Measurements from ENCODE around the gene CDC42EP1. TPM values are rescaled to one million over a fixed set of nuclear protein-coding genes. Genes with fewer than 3 reads are reported as not detected.
A peak's percentile ranks its signal among the peaks of the same experiment; 100 is the strongest.

The CDC42EP1 gene
- total and polyA plus RNA-seq, 7 donors, result 14.6 to 64.1 (median 24.6) TPM

DNA sequence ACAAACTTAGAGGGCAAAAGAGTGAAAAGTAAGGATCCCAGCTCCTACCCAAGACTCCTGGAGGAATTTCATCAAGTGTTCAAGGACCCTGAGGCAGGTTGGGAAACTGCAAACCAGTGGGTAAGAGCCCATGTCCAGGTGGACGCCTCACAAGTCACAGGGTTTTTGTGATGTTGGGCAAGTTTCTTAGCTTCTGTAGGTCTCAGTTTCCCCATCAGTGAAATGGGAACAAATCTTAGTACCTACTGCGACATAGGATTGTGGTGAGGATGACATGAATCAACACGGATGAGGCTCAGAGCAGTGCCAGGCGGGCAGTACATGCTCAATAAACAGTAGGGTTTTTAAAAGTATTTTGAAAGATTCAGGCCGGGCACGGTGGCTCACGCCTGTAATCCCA, 17.3 kb upstream of the CDC42EP1 start:
- no peak for TF ChIP-seq POLR2A (IDR thresholded peaks at IDR 0.05)
- no peak for TF ChIP-seq EP300 (IDR thresholded peaks at IDR 0.05)
- TF ChIP-seq, protein P1, sequence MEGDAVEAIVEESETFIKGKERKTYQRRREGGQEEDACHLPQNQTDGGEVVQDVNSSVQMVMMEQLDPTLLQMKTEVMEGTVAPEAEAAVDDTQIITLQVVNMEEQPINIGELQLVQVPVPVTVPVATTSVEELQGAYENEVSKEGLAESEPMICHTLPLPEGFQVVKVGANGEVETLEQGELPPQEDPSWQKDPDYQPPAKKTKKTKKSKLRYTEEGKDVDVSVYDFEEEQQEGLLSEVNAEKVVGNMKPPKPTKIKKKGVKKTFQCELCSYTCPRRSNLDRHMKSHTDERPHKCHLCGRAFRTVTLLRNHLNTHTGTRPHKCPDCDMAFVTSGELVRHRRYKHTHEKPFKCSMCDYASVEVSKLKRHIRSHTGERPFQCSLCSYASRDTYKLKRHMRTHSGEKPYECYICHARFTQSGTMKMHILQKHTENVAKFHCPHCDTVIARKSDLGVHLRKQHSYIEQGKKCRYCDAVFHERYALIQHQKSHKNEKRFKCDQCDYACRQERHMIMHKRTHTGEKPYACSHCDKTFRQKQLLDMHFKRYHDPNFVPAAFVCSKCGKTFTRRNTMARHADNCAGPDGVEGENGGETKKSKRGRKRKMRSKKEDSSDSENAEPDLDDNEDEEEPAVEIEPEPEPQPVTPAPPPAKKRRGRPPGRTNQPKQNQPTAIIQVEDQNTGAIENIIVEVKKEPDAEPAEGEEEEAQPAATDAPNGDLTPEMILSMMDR (IDR thresholded peaks at IDR 0.05), result no peak
- no peak for TF ChIP-seq POLR2AphosphoS5 (IDR thresholded peaks at IDR 0.05)
- WGBS, 2 donors, result 87 to 93% methylated on average over 7 of the region's 7 CpGs
- Histone ChIP-seq H3K4me1 (peaks cover 0 to 42% (median 35%) of the 10 kb centered on the region in 4 donors), H3K27me3 (peaks cover 0 to 6% (median 0%) of the 10 kb centered on the region in 3 donors), H3K27ac (no peak overlapping the region), H3K9me3 (no peaks in the 10 kb centered on the region), H3K4me3 (no peak overlapping the region), H3K36me3 (no peaks in the 10 kb centered on the region)
- DNase-seq, result no peak
- intact Hi-C loops (cut with DNase I), result no loop called here

- Histone ChIP-seq H3K4me1 (peaks cover 0 to 40% (median 35%) of the 10 kb centered on the region in 4 donors), H3K36me3 (no peaks in the 10 kb centered on the region), H3K4me3 (peak overlapping the region in 3 of 4 donors; percentile 21 to 34 (median 27)), H3K27ac (peak overlapping the region; percentile 87 to 94 (median 88)), H3K27me3 (no peaks in the 10 kb centered on the region), H3K9me3 (no peaks in the 10 kb centered on the region)
- WGBS, 2 donors, result 35 to 48% methylated on average over 11 of the region's 11 CpGs
- peak; percentile 83 for DNase-seq
- TF ChIP-seq, protein P1 (IDR thresholded peaks at IDR 0.05), result peak; percentile 59 to 71 (median 63)
- no peak for TF ChIP-seq POLR2AphosphoS5 (IDR thresholded peaks at IDR 0.05)
- no peak for TF ChIP-seq POLR2A (IDR thresholded peaks at IDR 0.05)
- intact Hi-C loops (cut with DNase I), result loop anchor here (1.0 kb wide), 1 partner anchor 16 kb away; no protein-coding TSS in a partner anchor
Measured at GRCh38 chr22:37544955-37545702, 15.2 kb upstream of the CDC42EP1 start.

GRCh38 chr22:37545703-37546436, 14.4 kb upstream of the CDC42EP1 start:
- no peaks in the 10 kb centered on the region for H3K27me3 ChIP-seq
- WGBS, 2 donors, result 5 to 17% methylated on average over 28 of the region's 28 CpGs
- peak; percentile 98 for DNase-seq
- peak overlapping the region; percentile 11 to 34 (median 24) for H3K4me3 ChIP-seq
- H3K4me1 ChIP-seq, result peaks cover 0 to 41% (median 38%) of the 10 kb centered on the region in 4 donors
- H3K27ac ChIP-seq, result peak overlapping the region; percentile 87 to 94 (median 88)
- no peaks in the 10 kb centered on the region for H3K9me3 ChIP-seq
- TF ChIP-seq POLR2A (IDR thresholded peaks at IDR 0.05) (peak; percentile 65 to 67), POLR2AphosphoS5 (IDR thresholded peaks at IDR 0.05) (peak; percentile 45 to 73 (median 65)), EP300 (IDR thresholded peaks at IDR 0.05) (peak in 1 of 4 donors; percentile 17)
- TF ChIP-seq, protein P1 (IDR thresholded peaks at IDR 0.05), result no peak
- no peaks in the 10 kb centered on the region for H3K36me3 ChIP-seq
- intact Hi-C loops (cut with DNase I), result loop anchor here (1.0 kb wide), 1 partner anchor 15 kb away; no protein-coding TSS in a partner anchor

DNA sequence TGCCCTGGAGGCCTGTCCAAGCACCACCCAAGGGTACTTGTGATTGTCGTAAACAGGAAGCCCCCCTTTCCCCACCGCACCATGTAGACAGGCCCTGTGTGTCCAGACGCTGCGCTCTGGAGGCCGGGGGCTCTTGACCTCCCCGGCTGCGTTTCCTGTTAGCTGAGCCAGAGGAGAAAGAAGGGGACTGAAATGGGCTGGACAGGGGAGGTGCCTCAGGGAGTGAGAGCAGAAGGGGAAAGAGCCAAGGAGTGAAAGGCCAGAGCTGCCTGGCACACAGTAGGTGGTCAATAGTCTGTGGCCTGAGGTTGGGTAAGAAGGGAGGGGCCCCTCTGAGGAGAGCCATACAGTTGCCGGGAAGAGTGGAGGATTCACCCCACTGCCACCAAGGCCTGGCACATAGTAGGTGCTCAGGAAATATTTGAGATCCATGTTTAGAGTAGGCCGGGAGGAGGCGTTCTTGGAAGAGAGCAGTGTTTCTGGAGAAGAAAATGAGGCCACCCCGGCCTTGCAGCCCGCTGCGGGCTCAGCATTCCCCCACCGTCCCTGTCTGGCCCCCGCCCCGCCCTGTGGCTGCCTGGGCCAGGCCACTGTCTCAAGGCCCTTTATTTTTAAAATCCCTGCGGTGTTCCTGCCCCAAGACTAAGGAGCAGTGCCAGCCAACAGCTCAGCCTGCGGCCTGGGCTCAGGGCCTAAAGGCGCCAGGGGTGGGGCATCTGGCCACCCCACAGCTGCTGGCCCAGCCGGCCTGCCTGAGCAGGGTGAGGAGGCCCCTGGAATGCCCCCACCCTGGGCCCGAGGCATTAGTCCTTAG, 13.6 kb upstream of the CDC42EP1 start:
- peak; percentile 91 for DNase-seq
- H3K4me1 ChIP-seq, result peaks cover 0 to 45% (median 42%) of the 10 kb centered on the region in 4 donors
- H3K36me3 ChIP-seq, result no peaks in the 10 kb centered on the region
- H3K27ac ChIP-seq, result peak overlapping the region; percentile 87 to 94 (median 88)
- TF ChIP-seq EP300 (IDR thresholded peaks at IDR 0.05) (no peak), POLR2AphosphoS5 (IDR thresholded peaks at IDR 0.05) (peak in 1 of 4 donors; percentile 1)
- peak overlapping the region in 2 of 4 donors; percentile 27 to 34 for H3K4me3 ChIP-seq
- intact Hi-C loops (cut with DNase I), result no loop called here
- 50 to 57% methylated on average over 21 of the region's 21 CpGs for WGBS, 2 donors
- no peaks in the 10 kb centered on the region for H3K27me3 ChIP-seq
- no peaks in the 10 kb centered on the region for H3K9me3 ChIP-seq
